Kidney glomerular epithelial cell (primary cell): ENCODE results near the gene RFTN1.

Source experiments
- DNase-seq: peaks from one replicate; lab custom pipeline; 2025; lab: John Stamatoyannopoulos, UW

The RFTN1 gene

DNA sequence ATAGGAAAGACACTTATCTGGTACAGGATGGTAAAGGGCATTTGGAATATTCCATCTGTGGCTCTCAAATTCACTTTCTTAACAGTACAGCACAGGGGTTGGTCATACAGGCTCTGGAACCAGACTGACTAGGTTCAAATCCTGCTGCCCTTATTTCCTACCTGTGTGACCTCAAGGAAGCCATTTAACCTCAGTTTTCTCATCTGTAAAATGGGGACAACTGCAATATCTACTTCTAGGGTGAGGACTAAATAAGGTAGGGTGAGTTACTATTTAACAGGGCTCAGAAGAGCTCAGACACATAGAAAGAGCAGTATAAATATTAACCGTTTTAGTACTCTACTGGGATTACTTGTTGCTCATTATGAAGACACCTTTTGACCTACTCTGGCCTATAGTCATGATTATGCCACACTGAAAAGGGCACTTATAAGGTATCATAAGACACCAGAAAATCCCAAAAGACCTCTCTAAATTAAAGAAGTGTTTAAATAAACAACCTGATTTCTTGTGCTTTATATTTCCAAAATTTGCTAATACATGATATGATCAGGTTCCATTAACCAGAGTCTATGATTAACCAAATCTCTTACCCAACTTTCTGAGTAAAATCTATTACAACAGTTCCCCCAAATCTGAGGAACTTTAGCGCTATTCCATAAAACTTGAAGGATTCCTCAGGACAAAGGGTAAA lies 6.5 kb downstream of the RFTN1 start:
- DNase-seq, result no peak

GRCh38 chr3:16506451-16506850 lies 7.0 kb downstream of the RFTN1 start:
- no peak for DNase-seq

GRCh38 chr3:16504692-16505091 lies 8.8 kb downstream of the RFTN1 start:
- DNase-seq, result no peak

GRCh38 chr3:16504242-16504641 lies 9.3 kb downstream of the RFTN1 start:
- no peak for DNase-seq

DNA sequence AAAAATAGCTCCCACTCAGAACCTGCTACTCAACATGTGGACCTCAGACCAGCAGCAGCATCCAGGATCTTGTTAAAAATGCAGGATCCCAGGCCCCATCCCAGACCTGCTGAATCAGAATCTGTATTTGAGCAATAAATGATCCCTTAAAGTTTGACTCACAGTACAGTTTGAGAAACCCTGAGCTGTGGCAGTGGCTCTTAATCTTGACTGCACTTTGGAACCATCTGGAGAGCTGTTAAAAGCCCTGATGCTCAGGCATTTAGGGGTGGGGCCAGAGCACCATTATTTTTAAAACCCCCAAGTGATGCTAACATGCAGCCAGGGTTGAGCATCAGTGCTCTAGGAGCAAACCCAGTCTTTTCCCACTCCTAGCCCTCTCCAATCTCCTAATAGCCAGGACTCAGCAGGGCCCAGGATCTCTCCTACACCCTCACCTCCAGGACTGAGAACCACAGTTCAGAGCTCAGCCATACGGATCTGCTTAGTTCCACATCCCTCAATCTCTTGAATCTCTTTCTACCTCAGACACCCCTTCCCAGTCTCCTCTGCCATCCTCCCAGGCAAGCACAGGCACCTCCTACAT lies 10.2 kb downstream of the RFTN1 start:
- no peak for DNase-seq

GRCh38 chr3:16502347-16502908 lies 11.1 kb downstream of the RFTN1 start:
- no peak for DNase-seq

DNA sequence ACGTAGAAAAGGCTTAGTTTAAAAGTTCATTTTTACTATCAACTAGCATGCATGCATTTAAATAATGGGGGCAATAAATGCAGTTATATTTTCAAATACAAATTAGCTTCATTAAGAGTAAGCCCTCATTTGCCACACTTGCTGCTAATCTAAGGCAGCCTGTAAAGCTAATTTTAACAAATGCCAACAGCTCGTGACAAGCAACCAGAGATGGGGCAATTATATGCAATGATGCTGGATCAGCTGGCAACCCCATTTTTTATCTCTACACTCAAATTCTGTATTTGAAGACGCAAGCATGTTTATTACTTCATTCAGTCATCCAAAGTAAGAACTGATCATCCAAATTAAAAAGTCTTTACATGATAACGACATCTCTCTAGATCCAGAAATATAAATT lies 12.1 kb downstream of the RFTN1 start:
- no peak for DNase-seq

DNA sequence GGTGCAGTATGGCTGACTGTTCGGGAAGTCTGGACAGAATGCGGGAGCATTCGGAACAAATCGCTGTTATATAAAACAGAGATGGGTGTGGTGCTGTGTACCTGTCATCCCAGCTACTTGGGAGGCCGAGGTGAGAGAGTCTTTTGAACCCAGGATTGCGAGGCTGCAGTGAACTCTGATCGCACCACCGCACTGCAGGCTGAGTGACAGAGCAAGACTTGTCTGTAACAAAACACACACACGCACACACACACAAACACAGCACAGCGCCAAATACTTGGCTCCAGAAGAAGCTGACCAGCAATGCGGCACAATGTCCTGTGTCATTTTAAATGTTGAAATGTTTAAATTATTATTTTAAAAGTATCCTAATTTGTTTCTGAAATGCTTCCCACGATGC lies 12.6 kb downstream of the RFTN1 start:
- DNase-seq, result no peak

- no peak for DNase-seq
Observed at GRCh38 chr3:16500093-16500492, 13.4 kb downstream of the RFTN1 start.

- DNase-seq, result no peak
Observed at GRCh38 chr3:16499351-16499750, 14.1 kb downstream of the RFTN1 start.

DNA sequence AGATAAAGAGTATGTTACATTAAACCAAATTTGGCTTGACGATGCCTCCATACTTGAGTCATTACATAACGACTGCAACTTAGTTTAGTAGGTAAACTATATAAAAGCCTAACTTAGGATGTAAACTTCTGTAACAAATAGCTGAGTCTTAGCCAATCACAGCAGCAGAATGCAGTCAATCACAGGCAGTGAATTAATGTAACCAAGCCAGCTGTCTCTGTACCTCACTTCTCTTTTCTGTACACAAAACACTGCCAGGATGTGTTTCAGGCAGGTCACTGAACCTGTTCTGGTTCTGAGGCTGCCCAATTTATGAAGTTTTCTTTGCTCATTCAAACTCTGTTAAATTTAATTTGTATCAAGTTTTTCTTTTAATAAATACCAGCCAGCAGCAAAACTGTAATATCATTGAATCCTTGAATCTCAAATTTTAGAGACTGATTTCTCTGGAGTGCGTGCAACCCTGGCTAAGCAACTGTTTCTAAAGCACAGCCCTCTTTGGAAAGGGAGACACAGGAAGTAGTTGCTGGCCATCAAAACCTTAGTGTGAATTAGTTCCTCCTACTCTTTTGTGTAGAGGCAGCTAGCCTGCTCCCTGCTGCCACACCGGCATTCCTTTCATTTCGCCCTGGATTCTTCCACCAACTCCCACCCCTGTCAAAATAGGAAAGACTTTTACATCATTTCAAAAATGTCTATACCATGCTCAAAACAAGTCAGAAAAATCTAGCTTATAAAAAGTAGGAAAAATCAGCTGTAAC lies 15.2 kb downstream of the RFTN1 start:
- no peak for DNase-seq

DNA sequence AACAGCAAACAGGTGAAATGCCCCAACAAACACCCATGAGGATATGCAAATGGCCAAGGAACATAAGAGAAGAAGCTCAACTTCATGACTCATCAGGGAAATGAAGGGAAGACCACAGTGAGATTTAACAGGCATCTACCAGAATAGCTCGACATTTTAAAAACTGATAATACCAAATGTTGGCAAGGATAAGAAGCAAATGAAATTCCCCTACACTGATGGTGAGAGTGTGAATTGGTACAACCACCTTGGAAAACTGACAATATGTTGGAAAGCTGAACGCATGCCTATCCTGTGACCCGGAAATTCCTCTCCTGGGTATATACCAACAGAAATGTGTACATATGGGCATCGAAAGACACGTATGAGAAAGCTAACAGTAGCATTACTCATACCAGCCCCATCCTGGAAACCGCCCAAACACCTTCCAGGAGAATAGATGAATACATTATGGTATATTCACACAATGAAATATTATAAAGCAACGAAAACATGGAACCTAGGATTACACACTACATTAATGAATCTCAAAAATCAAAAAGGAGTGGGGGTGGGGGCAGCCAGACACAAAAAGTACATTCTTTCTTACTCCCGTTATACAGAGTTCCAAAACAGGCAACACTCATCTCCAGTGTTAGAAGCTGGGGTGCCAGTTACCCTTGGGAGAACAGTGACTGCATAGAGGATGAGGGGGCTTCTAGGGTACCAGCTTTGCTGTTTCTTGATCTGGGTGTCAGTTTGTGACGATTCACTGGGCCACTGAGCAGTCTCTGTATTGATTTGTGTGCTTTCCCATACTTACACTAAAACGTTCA lies 16.9 kb downstream of the RFTN1 start:
- no peak for DNase-seq

GRCh38 chr3:16496008-16496407 lies 17.5 kb downstream of the RFTN1 start:
- no peak for DNase-seq

DNA sequence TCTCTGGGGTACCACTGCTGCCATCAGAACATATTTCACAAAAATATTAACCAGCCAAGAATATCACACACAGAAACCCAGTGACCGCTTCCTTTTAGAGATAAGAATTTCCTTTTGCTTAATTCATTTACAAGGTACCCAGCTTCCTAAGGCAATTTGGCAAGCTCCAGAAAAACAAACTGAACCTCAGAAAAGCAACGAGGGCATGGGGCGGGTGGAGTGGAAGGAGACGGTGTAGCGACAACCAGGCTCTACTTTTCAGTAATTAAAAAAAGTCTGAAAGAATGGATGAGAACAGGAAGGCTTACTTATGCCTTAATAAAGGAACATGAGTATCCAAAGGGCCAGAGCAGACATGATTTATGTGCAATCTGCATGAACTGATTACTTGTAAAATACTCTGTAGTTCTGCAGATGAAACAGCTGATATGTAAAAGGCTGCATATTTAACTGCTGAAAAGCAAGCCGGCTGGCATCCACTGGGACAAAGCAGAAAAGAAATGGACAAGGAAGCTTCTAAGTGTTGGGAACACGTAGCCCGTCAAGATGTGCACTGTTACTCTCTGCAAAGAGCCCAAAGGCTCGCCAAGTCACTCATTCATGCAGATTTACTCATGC lies 18.6 kb downstream of the RFTN1 start:
- no peak for DNase-seq

- DNase-seq, result no peak
Observed at GRCh38 chr3:16494094-16494493, 19.4 kb downstream of the RFTN1 start.

DNA sequence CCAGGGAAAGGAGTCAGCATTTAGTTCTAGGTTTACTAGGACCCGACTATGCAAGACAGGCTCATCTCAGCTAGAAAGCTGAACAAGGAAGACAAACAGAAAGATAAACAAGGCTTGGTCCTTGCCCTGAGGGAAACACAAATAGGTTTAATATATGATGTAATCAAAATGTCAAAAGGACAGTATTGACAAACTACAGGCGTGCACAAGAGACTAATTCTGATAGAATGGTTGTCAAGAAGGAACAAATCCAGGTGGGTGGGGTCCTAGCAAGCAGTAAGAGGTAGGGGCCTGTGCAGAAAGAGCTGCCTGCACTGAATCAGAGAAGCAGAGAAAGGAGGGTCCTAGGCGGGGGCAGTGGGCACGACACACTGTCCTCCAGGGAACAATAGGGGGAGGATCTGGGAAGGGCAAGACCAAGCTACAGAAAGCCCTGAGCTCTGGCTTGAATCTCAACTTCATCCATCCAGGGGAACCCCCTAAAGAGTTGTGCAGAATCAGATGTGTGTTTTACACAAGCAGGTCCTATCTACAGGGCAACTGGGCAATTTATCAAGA lies 23.4 kb downstream of the RFTN1 start:
- DNase-seq, result no peak

- peak; percentile 49 for DNase-seq
Observed at GRCh38 chr3:16489326-16490061, 24.0 kb downstream of the RFTN1 start.

- no peak for DNase-seq
Observed at GRCh38 chr3:16488637-16489036, 24.9 kb downstream of the RFTN1 start.

DNA sequence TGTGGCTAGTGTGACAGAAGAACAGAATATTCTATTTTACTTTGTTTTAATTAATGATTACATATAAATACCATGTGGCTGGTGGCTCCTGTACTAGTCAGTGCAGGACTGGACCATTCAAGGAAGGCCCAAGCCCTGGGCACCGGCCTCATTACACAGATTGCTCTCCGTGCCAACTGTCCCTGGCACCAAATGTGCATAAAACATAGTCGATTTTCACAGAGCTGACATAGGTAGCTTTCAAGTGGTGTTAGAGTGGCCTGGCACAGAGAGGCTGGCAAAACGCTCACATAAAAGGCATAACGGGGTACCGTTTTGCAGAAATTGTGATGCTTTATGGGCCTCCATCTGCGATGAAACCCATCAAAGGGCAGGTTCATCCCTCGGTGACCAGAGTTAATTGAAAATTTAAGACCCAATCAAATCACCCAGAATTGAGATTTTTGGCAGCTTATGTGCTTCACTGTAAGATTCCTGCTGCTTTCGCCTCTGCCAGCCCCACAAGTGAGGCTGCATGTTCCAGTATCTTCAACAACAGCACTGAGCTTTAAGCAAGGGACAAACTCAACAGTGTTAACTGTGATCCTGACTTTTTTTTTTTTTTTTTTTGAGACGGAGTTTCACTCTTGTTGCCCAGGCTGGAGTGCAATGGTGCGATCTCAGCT lies 25.9 kb downstream of the RFTN1 start:
- DNase-seq, result no peak

DNA sequence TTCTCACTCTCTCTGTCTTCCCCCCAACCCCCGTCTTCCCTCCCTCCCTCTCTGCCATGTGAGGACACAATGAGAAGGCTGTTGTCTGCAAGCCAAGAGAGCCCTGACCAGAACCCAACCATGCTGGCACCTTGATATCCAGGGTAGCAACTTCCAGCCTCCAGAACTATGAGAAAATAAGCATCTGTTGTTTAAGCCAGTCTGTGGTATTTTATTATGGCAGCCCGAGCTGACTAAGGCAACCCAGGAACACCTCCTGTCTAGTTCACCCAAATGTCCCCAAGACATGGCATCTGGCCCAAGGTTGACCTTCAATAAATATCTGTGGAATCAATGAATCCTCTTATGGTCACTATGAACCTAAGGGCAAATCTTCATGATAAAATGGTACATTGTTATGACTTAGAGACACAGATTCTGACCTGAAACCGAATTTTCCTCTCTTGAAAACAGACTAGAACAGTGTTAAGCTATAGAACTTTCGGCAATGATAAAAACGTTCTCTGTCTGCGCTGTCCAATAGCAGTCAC lies 26.5 kb downstream of the RFTN1 start:
- no peak for DNase-seq
